K562 (cell line): ENCODE measurements around the gene GALM. TPM values are rescaled to one million over a fixed set of nuclear protein-coding genes. Genes with fewer than 3 reads are reported as not detected.

Experiments used
- ARNT ChIP-seq, 2 experiments: fragments of 450-650 bp; IDR thresholded peaks; 2 replicates each; pipeline ENCODE4 v1.6.1; 2016; ENCODE audit warnings: mild to moderate bottlenecking in 1 of 2
- CCNT2 ChIP-seq: IDR thresholded peaks from 2 replicates; pipeline ENCODE4 v1.6.1; 2011; ENCODE audit warnings: borderline replicate concordance, low read depth, mild to moderate bottlenecking, moderate library complexity, mixed read lengths, low read length; ENCODE audit not compliant: insufficient read length; ENCODE audit errors: extremely low read depth
- CEBPG ChIP-seq, 3 experiments: fragments of 200-800 bp in 1 of 3; sonication (Bioruptor generic) in 1 of 3; sonication (generic) in 1 of 3; formaldehyde crosslinking in 1 of 3; IDR thresholded peaks in 2 of 3; conservative IDR thresholded peaks in 1 of 3; 2 replicates each; pipeline versions ENCODE4 v1.6.1 to v1.8.0; 2016 to 2022; ENCODE audit warnings: missing compliant biosample characterization in 2 of 3, missing genetic modification characterization in 2 of 3, mild to moderate bottlenecking in 1 of 3, missing genetic modification reagents in 1 of 3
- CREB1 ChIP-seq, 2 experiments: sonication (generic) in 1 of 2; formaldehyde crosslinking in 1 of 2; IDR thresholded peaks; 2 replicates each; pipeline versions ENCODE4 v1.6.1 to v1.8.0; 2012 to 2022; ENCODE audit warnings: inconsistent platforms in 1 of 2, mild to moderate bottlenecking in 1 of 2, missing genetic modification reagents in 1 of 2, moderate library complexity in 1 of 2
- ETS2 ChIP-seq: IDR thresholded peaks from 2 replicates; pipeline ENCODE4 v1.6.1; 2016; ENCODE audit warnings: borderline replicate concordance, missing genetic modification characterization, mild to moderate bottlenecking, moderate library complexity, missing compliant biosample characterization; ENCODE audit not compliant: poor library complexity, severe bottlenecking
- JUND ChIP-seq, 2 experiments: IDR thresholded peaks; 2 replicates in 1 of 2; 3 replicates in 1 of 2; pipeline ENCODE4 v1.6.1; 2011; ENCODE audit warnings: borderline replicate concordance in 2 of 2, low read depth in 2 of 2, low read length in 2 of 2, improper control_type of control experiment in 1 of 2, missing biosample characterization in 1 of 2, missing genetic modification characterization in 1 of 2, missing genetic modification reagents in 1 of 2
- LEF1 ChIP-seq: fragments of 450-650 bp; IDR thresholded peaks from 2 replicates; pipeline ENCODE4 v1.6.1; 2016; ENCODE audit warnings: mild to moderate bottlenecking
- MYC ChIP-seq, 2 experiments: fragments of 250-450 bp in 1 of 2; sonication (Bioruptor Pico) in 1 of 2; IDR thresholded peaks; 2 replicates each; pipeline versions ENCODE4 v1.5.1 to v1.6.1; 2012 to 2021; ENCODE audit warnings: low read depth in 2 of 2, borderline replicate concordance in 1 of 2, improper control_type of control experiment in 1 of 2, low read length in 1 of 2, mild to moderate bottlenecking in 1 of 2, moderate library complexity in 1 of 2
- NR2F6 ChIP-seq: fragments of 450-650 bp; formaldehyde crosslinking; IDR thresholded peaks from 2 replicates; pipeline ENCODE4 v1.4.0; 2020; ENCODE audit warnings: mild to moderate bottlenecking
- PCBP1 ChIP-seq: fragments of 200-400 bp; formaldehyde crosslinking; IDR thresholded peaks from 2 replicates; pipeline ENCODE4 v1.6.1; 2018; ENCODE audit warnings: mild to moderate bottlenecking, low read depth, low read length; ENCODE audit not compliant: poor library complexity, severe bottlenecking
- SNRNP70 ChIP-seq: fragments of 200-400 bp; formaldehyde crosslinking; optimal IDR thresholded peaks from 2 replicates; pipeline ENCODE3; 2017; ENCODE audit warnings: low read depth, low read length
- TAL1 ChIP-seq: fragments of 450-650 bp; IDR thresholded peaks from 2 replicates; pipeline ENCODE4 v1.6.1; 2016; ENCODE audit warnings: mild to moderate bottlenecking
- TCF7 ChIP-seq: sonication (generic); IDR thresholded peaks from 2 replicates; pipeline ENCODE4 v1.6.1; 2016; ENCODE audit warnings: antibody characterized with exemption, borderline replicate concordance
- TFAM ChIP-seq: fragments of 250-450 bp; sonication (Bioruptor Pico); conservative IDR thresholded peaks from 2 replicates; pipeline ENCODE4 v1.5.0; 2021; ENCODE audit warnings: mild to moderate bottlenecking, moderate library complexity
- ZBTB9 ChIP-seq: fragments of 450-650 bp; formaldehyde crosslinking; IDR thresholded peaks from 2 replicates; pipeline ENCODE4 v1.4.0; 2020; ENCODE audit warnings: mild to moderate bottlenecking, moderate library complexity
- ZFP30 ChIP-seq: fragments of 250-450 bp; sonication (Bioruptor Pico); IDR thresholded peaks from 2 replicates; pipeline ENCODE4 v1.8.0; 2022; ENCODE audit warnings: moderate library complexity, mild to moderate bottlenecking, inconsistent platforms, borderline replicate concordance
- ZFP36 ChIP-seq: fragments of 150-350 bp; IDR thresholded peaks from 2 replicates; pipeline ENCODE4 v1.6.1; 2018; ENCODE audit warnings: low read length, low read depth; ENCODE audit not compliant: partially characterized antibody
- ZFX ChIP-seq: sonication (generic); formaldehyde crosslinking; IDR thresholded peaks from 2 replicates; pipeline ENCODE4 v1.8.0; 2022; ENCODE audit warnings: mild to moderate bottlenecking, missing genetic modification reagents, moderate library complexity
- ZKSCAN3 ChIP-seq: fragments of 250-450 bp; sonication (Bioruptor Pico); IDR thresholded peaks from 2 replicates; pipeline ENCODE4 v1.4.0; 2020
- ZNF140 ChIP-seq: fragments of 250-450 bp; sonication (Bioruptor Pico); IDR thresholded peaks from 2 replicates; pipeline ENCODE4 v1.8.0; 2021; ENCODE audit warnings: moderate library complexity, mild to moderate bottlenecking, inconsistent platforms
- ZNF146 ChIP-seq: IDR thresholded peaks from one replicate; pipeline ENCODE4 v1.6.1; 2018; ENCODE audit warnings: missing compliant biosample characterization; ENCODE audit not compliant: unreplicated experiment
- ZNF212 ChIP-seq: fragments of 450-650 bp; formaldehyde crosslinking; IDR thresholded peaks from 2 replicates; pipeline ENCODE4 v1.4.0; 2020; ENCODE audit warnings: mild to moderate bottlenecking
- ZNF239 ChIP-seq: fragments of 250-450 bp; sonication (Bioruptor Pico); IDR thresholded peaks from 2 replicates; pipeline ENCODE4 v1.4.0; 2020; ENCODE audit warnings: mild to moderate bottlenecking
- ZNF561 ChIP-seq: fragments of 450-650 bp; formaldehyde crosslinking; conservative IDR thresholded peaks from 2 replicates; pipeline ENCODE4 v1.4.0; 2020; ENCODE audit warnings: mild to moderate bottlenecking, moderate library complexity
- polyA plus RNA-seq, 8 experiments: library from polyadenylated mRNA; depleted of rRNA in 4 of 8; stranded (reverse) in 5 of 8; unstranded in 3 of 8; fragments of >200 nt; fragmentation: Nextera tagmentation in 2 of 8; fragmentation: Illumina TruSeq in 1 of 8; extraction: Ambion mirVana in 2 of 8; extraction: Trizol in 1 of 8; gene quantifications; 2 replicates each; pipeline versions ENCODE4 v1.2.1 to v1.2.3, GENCODE V29; 2011 to 2014; ENCODE audit warnings: inconsistent platforms in 1 of 8, missing spikeins in 1 of 8
- total RNA-seq, 7 experiments: library from RNA; depleted of rRNA in 6 of 7; stranded (reverse); fragments of >200 nt in 6 of 7; fragmentation: Illumina TruSeq in 2 of 7; extraction: Trizol in 2 of 7; gene quantifications; 2 replicates each; pipeline versions ENCODE4 v1.2.1 to v1.2.3, GENCODE V29; 2011 to 2021; ENCODE audit warnings: low replicate concordance in 1 of 7
- TF ChIP-seq, protein P1 (sequence below): sonication (generic); formaldehyde crosslinking; IDR thresholded peaks from 2 replicates; pipeline ENCODE4 v1.8.1; 2022; ENCODE audit warnings: missing genetic modification reagents

The GALM gene
- total and polyA plus RNA-seq, 9 of the 15 experiments (the other 6 are each of a cell fraction or from before 2014, with no cell fraction given), result 22.1 to 51.7 (median 27.9) TPM

GRCh38 chr2:38665854-38666555 is at the start of gene GALM (continued):
- TF ChIP-seq ZNF146 (no peak), ZFP36 (no peak), ZNF140 (CRISPR knock-in tag) (no peak), MYC (IDR thresholded peaks at IDR 0.05; ENCODE audit: low read depth, low read length) (peak; percentile 35), MYC (CRISPR knock-in tag; IDR thresholded peaks at IDR 0.05; ENCODE audit: borderline replicate concordance, low read depth) (no peak), TFAM (no peak), ZNF212 (CRISPR knock-in tag) (no peak), JUND (IDR thresholded peaks at IDR 0.05; ENCODE audit: borderline replicate concordance, low read depth, low read length) (peak; percentile 51; the same call in 1 of the 2 replicates), JUND (tag; IDR thresholded peaks at IDR 0.05; ENCODE audit: borderline replicate concordance, low read depth, low read length) (no peak; the same call in 2 of the 3 replicates), CREB1 (IDR thresholded peaks at IDR 0.05) (peak; percentile 9; the same call in 1 of the 2 replicates), CREB1 (CRISPR knock-in tag; IDR thresholded peaks at IDR 0.05) (no peak), ZKSCAN3 (CRISPR knock-in tag) (no peak), SNRNP70 (no peak), NR2F6 (CRISPR knock-in tag) (no peak), ZBTB9 (no peak), ZFX (CRISPR knock-in tag) (peak; percentile 81), ZNF561 (CRISPR knock-in tag) (no peak), TCF7 (0 out of 2 replicates have a peak, but pooled peaks have one; percentile 48), ARNT (IDR thresholded peaks at IDR 0.05) (peak in 1 of 2 experiments; percentile 85; a peak in 1 of 4 replicates), CEBPG (CRISPR knock-in tag; IDR thresholded peaks at IDR 0.05) (peak; percentile 9; the same call in 1 of the 2 replicates), CEBPG (tag; conservative IDR thresholded peaks at IDR 0.05 in 1 of 2, IDR thresholded peaks at IDR 0.05 in 1 of 2) (no peak), TAL1 (no peak), PCBP1 (no peak), ETS2 (tag) (no peak), CCNT2 (no peak), ZNF239 (CRISPR knock-in tag) (0 out of 2 replicates have a peak, but pooled peaks have one; percentile 25), LEF1 (no peak), ZFP30 (no peak)
- TF ChIP-seq, protein P1, sequence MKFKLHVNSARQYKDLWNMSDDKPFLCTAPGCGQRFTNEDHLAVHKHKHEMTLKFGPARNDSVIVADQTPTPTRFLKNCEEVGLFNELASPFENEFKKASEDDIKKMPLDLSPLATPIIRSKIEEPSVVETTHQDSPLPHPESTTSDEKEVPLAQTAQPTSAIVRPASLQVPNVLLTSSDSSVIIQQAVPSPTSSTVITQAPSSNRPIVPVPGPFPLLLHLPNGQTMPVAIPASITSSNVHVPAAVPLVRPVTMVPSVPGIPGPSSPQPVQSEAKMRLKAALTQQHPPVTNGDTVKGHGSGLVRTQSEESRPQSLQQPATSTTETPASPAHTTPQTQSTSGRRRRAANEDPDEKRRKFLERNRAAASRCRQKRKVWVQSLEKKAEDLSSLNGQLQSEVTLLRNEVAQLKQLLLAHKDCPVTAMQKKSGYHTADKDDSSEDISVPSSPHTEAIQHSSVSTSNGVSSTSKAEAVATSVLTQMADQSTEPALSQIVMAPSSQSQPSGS (CRISPR knock-in tag), result no peak
